Activated CD8-positive, alpha-beta memory T cell treated with anti-CD3 and anti-CD28 coated beads for 4 hours (primary cell): ENCODE measurements around the gene UBXN2A.

Experiments
- DNase-seq, 2 donors: peaks; one replicate each; pipeline ENCODE4 v3.0.0-alpha.2; 2020; ENCODE audit warnings: low read depth in 2 of 2

UBXN2A gene, protein sequence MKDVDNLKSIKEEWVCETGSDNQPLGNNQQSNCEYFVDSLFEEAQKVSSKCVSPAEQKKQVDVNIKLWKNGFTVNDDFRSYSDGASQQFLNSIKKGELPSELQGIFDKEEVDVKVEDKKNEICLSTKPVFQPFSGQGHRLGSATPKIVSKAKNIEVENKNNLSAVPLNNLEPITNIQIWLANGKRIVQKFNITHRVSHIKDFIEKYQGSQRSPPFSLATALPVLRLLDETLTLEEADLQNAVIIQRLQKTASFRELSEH

DNA sequence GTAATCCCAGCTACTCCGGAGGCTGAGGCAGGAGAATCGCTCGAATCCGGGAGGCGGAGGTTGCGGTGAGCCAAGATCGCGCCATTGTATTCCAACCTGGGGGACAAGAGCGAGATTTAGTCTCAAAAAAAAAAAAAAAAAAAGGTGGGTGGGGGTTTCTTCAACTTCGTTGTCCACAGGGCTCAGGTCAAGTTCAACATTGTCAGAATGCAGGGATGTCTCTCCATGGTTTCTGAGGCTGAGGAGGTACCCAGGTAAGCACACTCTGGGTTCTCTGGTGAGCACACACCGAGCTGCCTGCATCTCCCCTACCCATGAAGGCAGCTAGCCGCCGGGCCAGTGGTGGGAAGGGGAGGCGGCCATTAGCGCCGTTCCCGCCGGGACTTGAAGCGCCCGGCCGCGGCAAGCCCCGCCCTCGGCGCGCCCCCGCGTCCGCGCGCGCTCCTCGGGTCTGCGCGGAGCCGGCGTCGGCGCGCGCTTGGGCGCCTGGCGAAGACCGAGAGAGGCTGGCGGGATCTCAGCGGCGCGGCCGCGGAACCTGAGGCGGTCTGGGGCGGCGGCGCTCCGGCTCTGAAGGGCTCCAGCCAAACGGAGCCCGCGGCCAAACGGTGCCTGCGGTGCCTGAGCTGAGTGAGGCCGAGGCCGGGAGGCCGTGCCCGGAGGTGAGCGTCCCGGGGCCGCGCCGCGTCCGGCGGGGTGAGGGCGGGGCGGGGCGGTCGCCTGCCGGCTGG is at the start of gene UBXN2A:
Gene UBXN2A (plus strand): TSS at position 477 of the 731 bp plus-strand sequence. CDS start 17,852 bp downstream, outside the sequence.
- peak; percentile 32 to 48 for DNase-seq

DNA sequence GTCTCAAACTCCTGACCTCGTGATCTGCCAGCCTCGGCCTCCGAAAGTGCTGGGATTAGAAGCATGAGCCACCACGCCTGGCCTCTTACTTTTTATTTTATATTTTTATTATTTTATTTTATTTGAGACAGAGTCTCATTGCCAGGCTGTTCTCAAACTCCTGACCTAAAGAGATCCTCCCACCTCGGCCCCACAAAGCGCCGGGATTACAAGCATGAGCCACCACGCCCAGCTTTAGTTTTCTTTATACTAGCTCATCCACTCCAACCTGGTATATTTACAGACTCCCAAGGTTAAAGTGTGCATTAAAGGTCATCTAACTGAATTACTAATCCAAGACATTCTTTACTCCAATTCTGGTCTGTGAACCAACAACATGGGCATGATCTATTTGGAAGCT is 40.1 kb upstream of the UBXN2A start:
- DNase-seq: no peak

DNA sequence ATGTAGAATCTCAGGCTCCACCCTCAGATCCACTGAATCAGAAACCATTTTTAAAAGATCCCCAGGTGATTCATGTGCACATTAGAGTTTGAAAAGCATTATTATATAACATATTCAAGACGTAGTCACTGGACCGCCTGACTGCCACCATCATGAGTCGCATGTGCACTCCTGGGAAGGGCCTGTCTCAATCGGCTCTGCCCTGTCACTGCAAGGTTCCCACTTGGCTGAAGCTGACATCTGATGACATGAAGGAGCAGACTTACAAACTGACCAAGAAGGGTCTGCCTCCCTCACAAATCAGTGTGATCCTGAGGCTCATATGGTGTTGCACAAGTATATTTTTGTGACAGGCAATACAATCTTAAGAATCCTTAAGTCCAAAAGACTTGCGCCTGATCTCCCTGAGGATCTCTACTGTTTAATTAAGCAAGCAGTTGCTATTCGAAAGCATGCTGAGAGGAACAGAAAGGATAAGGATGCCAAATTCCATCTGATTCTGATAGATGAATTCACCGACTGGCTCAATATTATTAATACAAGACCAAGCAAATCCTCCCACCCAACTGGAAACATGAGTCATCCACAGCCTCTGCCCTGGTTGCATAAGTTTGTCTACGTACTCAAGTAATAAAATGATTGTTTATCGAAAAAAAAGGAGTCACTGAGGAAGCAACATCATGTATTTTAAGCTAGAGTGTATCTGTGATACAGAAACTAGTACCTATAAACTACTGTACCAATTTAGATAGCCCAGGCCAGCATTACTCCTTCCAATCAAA is 39.5 kb upstream of the UBXN2A start:
- no peak for DNase-seq

DNA sequence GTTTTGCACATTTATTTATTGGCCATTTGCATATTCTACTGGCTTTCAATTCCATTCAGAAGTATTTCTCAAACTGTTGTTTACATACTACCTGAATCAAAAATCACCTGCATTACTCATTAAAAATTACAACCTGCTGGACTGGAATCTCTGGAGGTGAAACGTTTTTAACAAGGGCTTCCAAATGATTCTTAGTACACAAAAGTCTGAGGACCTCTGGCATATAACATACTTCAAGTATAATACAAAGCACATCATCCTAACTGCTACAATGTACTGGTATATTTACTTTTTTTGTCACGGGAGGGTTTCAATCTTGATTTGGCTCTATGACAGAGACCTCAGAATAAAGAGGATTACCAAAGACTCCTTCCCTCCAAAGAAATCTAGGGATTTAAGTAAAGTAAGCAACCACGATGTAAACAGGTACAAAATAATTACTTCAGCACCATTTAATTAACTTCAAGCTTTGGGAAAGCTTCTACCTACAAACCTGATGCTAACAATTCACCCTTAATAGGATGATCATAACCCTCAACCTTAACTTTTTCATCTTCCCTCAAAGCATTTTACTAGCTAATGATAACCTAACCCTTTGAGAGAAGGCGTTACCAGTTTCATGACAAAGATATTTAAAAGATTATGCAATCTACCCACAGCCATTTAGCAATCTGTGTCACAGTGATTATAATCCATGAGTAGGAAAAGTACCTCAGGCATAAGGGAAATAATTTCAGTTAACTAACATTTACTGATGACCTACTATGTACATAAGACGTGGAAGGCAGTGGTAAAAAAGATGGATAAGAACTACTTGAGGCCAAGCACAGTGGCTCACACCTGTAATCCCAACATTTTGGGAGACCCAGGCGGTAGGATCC is 38.1 kb upstream of the UBXN2A start:
- no peak for DNase-seq

DNA sequence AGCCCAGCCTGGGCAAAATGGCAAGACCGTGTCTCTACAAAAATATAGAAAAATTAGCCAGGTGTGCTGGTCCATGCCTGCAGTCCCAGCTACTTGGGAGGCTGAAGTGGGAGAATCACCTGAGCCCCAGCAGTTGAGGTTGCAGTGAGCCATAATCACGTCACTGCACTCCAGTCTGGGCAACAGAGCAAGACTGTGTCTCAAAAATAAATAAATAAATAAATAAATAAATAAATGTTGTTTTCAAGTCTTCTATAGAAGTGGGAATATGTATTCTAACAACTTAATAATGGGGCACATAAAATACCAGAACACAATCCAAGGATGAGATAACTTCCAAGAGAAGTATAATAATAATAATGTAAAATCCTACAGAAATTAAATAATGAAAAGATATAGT is 37.2 kb upstream of the UBXN2A start:
- no peak for DNase-seq

DNA sequence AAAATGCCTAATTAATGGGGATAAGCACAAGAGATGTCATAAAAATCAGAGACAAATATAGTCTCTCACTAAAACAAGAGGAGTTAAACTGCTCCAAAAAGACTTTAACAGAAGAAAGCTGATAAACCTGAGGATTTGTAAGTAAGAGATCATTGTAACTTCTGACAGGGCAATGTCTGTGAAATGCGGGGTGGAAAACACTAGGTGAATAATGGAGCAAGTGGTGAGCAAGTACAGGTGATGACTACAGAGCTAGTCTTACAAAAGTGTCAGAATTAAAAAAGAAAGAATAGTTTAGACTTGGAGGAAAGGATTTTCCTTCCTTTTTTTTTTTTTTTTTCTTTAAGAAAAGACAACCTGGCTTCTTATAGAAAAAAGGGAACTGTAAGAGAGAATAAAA is 36.0 kb upstream of the UBXN2A start:
- DNase-seq: no peak

DNA sequence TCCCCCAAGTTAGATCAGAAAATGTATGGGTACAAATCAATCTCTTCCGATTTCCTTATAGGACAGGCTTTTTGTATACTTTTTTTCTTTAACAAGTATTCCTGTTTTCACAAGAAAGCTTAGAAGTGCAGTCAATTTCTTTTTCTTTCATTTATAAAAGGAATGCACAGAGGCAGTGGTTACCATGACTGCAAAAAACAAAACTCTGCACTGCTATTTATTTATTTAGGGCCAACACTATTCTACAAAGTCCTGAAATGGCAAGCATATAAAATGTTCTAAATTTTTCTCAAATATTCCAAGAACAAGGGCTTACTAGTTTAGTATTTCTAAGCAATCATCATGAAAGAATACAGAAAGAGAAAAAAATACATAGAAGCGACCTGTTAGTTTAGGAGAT is 35.6 kb upstream of the UBXN2A start:
- no peak for DNase-seq

DNA sequence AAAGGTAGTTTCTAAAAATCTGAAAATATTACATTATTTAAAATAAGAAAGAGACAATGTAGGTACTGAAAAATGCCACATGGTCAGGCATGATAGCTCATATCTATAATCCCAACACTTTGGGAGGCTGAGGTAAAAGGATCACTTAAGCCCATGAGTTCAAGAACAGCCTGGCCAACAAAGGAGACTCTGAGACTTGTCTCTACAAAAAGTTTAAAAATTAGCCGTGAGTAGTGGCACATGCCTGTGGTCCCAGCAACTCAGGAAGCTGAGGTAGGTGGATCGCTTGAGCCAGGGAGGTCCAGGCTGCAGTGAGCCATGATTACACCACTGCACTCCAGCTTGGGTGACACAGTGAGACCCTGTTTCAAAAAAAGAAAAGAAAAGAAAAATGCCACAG is 35.1 kb upstream of the UBXN2A start:
- DNase-seq: no peak

DNA sequence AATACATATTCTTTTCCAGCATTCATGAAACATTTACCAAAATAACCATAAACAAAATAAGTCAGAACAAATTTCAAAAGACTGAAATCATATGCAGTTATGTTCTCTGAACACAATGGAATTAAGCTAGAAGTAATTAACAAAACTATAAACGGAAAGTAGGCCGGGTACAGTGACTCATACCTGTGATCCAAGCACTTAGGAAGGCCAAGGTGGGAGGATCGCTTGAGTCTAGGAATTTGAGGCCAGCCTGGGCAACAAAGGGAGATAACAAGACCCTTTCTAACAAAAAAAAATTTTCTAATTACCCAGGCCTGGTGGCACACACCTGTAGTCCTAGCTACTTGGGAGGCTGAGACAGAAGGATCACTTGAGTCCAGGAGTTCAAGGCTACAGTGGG is 28.2 kb upstream of the UBXN2A start:
- DNase-seq: no peak

DNA sequence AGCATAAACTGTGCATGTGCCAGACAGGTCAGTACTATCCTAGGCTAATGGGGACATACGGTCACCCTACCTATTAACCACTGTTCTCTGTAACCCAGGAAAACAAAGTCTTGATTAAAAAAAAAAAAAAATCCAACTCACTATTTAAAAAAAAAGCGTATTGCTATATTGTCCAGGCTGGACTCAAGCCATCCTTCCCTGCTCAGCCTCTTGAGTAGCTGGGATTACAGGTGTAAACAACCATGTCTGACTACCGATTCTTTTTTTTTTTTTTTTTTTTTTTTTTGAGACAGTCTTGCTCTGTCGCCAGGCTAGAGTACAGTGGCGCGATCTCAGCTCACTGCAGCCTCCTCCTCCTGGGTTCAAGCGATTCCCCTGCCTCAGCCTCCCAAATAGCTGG is 24.9 kb upstream of the UBXN2A start:
- DNase-seq: no peak

DNA sequence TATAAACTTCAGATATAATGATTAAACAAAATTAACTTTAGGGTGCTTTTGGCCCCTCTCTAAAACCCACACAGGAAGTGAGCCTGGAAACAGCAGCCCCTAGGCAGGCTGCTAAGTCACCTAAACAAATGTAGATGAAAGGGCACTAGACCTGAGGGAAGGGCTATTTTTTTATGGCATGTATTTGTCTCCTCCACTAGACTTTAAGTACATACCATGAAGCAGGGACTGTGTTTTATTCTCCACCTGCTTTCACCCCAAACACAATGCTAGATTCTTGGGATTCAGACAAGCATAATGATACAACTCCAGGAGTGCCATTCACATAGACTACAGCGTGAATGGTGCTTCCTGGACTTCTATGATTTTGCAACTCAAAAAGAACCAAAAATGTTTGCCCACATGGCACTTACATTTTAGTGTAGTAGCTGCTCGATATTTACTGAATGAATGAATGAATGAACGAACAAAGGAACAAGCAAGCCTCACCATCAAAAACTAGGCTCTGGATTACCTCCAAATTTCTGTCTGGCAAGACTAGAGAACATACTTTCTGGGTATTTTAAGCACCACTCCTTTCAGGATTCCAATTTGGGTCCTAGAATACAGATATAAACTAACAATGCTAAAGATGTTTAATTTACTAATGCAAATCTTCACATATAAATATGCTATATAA is 23.4 kb upstream of the UBXN2A start:
- no peak for DNase-seq

DNA sequence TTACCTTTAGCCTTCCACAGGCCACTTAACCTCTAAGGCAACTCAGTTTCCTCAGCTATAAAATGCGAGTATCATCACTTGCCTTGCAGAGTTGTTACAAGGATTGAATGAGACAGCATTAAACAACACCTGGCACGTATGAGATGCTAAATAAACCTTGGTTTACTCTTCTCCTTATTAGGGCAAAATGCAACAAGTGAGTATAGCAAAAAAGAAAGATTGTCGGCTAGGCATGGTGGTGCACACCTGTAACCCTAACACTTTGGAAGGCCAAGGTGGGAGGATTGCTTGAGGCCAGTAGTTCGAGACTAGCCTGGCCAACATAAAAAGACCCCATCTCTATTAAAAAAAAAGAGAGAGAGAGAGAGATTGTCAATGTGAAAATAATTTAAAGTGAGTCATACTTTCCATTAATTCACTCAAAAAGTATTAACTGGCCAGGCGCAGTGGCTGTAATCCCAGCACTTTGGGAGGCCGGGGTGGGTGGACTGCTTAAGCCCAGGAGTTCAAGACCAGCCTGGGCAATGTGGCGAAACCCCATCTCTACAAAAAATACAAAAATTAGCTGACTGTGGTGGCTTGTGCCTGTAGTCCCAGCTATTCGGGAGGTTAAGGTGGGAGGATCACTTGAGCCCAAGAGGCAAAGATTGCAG is 21.3 kb upstream of the UBXN2A start:
- DNase-seq: no peak

DNA sequence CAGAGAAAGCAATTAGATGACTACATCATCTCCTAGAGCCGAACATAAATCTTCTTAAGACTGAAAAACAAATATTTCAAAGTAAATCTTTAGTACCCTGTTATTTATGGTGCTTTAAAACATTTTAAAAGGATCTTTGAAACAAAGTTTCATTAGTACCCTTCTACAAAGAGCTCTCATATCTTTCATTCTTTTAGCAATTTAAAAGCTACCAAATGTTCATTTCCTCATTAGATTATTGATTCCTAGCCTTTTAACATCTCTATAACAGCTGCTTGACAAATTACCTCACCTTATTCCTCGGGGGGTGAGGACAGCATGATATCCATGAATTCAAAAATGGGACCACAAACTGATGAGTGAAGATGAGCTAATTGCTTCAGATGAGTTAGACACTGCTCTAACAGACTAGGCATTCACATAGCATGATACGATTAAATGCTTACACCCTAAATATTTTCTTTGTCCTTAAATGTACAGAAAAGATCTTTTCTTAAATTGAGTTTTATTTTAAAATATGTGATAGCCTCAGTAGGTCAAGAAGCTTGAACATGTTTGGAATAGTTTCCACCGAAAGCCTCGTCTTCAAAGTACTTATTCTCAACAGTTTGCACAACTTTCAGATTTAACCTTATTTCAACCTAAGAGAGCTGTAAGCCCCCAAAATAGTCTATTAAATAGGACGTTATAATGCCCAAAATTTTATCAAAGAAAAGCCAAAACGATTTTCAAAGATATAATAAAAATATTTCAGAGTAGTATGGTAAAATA is 15.5 kb upstream of the UBXN2A start:
- DNase-seq: no peak

DNA sequence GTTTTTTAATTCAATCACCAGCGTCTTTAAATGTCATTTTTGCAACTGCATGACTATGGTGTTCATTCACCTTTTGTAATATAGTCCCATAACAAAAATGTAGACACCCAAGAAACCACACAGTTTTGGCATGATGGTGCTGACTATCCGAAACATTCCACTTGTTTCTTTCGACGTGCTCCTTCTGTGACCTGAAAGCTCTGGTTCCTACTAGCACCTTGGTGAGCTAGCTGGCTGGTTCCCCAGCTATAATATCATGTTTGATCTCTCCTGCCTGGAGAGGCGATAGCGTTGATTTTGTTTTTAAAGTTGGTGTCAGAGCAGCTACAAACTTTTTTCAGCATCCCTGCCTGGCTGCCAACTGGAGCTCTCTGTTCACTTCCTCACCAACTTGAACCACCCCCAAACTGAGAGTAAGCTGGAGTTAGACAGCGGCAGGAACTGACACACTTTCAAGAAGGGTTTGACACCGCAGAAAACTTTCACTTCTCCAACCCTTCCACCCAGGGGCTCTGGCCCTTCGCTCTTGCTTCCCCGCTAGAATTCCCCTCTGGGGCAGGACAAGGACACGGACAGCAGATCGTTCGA is 14.5 kb upstream of the UBXN2A start:
- DNase-seq: peak; percentile 21 to 40

DNA sequence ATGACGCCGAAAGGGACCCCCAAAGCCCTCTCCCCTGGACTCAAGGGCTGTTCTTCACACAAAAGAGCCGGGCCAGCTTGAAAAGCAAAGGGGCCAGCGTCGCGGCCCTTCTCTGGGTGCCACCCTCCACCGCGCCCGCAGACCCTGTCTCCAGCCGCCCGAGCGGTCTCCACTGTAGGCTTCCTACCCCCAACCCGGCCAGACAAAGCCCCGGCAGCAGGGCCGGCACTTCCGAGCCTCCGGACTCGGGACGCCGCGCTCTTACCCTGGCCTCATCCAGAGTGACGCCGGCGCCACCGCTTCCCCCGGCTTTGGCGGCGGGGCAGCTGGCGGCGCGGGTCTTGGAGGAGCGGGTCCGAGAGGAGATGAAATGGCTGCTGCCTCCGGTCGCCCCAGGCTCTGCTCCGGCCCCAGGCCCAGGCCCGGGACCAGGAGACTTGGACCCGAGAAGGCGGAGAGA is 13.9 kb upstream of the UBXN2A start:
- no peak for DNase-seq

DNA sequence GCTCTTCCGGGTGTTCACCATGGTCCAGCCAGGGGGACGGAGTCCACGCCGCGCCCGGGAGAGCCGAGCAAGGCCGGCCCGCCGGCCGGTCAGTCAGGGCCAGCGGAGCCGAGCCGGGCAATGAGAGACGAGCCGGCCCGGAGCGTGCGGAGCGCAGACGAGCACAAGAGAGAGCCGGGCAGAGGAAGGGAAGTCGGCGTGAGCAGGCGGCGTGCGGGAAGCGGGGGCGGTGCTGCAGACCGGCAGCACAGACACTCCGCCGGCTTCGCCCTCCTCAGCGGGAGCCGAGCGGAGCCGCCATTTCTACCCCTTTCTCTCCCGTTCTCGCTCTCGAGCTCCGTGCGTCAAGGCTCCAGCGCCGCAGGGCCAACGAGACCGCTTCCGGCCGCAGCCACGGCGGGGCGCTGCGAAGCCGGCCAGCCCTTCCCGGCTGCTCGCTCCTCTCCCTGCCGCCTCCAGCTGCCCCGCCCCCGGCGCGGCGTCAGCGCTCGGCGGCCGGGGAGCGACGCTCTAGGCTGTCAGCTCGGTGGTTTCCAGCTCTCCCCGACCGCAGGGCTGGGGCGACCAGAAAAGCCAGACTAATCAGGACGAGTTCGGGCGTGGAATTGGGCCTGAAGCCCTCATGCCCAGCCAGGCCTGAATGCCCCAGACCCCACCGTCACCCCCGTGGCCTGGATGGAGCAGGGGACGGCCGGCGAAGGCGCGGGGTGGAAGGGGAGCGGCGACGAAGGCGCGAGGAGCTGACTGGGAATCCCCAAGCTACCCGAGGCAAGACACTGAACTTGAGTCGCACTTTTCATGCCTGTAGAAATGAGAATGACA is 13.3 kb upstream of the UBXN2A start, which contains the start of gene ATAD2B:
Gene ATAD2B (minus strand): TSS at position 374 of the 822 bp plus-strand sequence. CDS start 353 bp downstream, at position 21.
- peak; percentile 78 to 82 for DNase-seq

DNA sequence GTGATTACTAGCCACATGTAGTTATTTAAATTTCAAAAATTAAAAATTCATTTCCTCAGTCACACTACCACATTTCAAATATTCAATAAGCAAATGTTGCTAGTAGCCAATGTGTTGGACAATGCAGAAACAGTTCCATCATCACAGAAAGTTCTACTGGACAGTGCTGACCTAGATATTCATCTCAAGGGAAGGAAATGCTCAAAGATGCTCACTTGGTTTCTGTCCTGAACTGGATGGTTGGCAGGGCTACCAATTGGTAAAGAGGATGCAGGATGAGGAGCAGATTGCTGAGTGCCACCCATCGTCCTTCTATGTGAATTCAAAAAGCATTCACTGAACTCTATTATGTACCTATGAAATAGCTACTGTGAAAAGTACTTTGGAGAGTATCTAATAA is 6.0 kb upstream of the UBXN2A start:
- DNase-seq: no peak
